Esophagus muscularis mucosa (tissue), 4 donors: ENCODE results near the gene SLC2A6.

Source experiments
- EP300 ChIP-seq: sonication (generic); formaldehyde crosslinking; IDR thresholded peaks from one replicate; pipeline ENCODE4 v1.6.1; 2017; ENCODE audit warnings: antibody characterized with exemption
- POLR2A ChIP-seq: fragments of 450-650 bp; IDR thresholded peaks from one replicate; pipeline ENCODE4 v1.6.1; 2017; ENCODE audit warnings: antibody characterized with exemption, moderate library complexity, mild to moderate bottlenecking, low read depth
- POLR2AphosphoS5 ChIP-seq, 2 donors: sonication (generic); formaldehyde crosslinking; IDR thresholded peaks; one replicate each; pipeline ENCODE4 v1.6.1; 2017; ENCODE audit warnings: antibody characterized with exemption in 2 of 2
- TF ChIP-seq, protein P1 (sequence below), 3 experiments: fragments of 200-600 bp in 2 of 3; fragments of 450-650 bp in 1 of 3; sonication (generic) in 2 of 3; IDR thresholded peaks; one replicate each; pipeline ENCODE4 v1.5.1; 2017 to 2019; ENCODE audit warnings: antibody characterized with exemption in 3 of 3, mild to moderate bottlenecking in 2 of 3, moderate library complexity in 1 of 3

DNA sequence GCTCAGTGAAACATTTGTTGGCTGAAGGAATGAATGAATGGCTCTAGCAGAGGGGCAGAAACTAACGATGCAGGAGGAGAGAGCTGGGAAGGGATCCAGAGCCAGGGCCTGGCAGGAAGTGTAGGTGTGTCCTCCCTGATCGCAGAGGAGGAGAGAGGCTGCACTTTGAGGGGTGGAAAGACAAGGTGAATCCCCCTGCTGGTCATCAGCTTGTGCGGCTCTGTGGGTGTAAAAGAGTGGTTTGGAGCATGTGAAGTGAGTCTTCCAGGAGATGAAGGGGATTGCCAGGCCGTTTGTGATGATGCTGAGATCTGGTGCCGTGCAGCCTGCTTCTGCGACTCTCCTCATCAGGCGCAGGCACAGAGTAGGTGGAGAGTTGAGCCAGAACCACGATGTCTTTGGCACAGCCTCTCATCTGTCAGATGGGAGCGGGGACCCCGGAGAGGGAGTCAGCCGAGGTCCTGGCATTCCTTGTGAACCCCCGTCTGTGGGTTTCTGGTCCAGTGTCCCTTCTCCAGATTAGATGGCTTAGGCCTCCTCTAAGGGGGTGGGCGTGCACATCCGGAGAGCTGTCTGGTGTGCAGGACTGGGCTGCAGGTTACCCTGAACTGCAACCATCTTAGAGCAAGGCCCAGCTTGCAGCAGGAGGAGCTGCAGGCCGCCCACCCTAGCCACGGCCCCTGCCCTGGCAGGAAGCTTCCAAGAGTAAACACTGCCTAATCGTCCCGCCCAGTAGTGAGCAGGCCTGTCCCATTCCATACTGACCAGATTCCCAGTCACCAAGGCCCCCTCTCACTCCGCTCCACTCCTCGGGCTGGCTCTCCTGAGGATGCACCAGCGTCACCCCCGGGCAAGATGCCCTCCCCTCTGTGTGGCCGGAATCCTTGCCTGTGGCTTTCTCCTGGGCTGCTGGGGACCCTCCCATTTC lies 57.0 kb downstream of the SLC2A6 start, which contains the start of gene ADAMTS13:
- TF ChIP-seq POLR2A (no peak), EP300 (no peak), POLR2AphosphoS5 (IDR thresholded peaks at IDR 0.05) (no peak)
- TF ChIP-seq, protein P1, sequence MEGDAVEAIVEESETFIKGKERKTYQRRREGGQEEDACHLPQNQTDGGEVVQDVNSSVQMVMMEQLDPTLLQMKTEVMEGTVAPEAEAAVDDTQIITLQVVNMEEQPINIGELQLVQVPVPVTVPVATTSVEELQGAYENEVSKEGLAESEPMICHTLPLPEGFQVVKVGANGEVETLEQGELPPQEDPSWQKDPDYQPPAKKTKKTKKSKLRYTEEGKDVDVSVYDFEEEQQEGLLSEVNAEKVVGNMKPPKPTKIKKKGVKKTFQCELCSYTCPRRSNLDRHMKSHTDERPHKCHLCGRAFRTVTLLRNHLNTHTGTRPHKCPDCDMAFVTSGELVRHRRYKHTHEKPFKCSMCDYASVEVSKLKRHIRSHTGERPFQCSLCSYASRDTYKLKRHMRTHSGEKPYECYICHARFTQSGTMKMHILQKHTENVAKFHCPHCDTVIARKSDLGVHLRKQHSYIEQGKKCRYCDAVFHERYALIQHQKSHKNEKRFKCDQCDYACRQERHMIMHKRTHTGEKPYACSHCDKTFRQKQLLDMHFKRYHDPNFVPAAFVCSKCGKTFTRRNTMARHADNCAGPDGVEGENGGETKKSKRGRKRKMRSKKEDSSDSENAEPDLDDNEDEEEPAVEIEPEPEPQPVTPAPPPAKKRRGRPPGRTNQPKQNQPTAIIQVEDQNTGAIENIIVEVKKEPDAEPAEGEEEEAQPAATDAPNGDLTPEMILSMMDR (IDR thresholded peaks at IDR 0.05): no peak
